ENCODE measurements around the gene CCIN.
A peak's percentile ranks its signal among the peaks of the same experiment; 100 is the strongest.

CCIN gene

GRCh38 chr9:36140086-36141084, 28.8 kb upstream of the CCIN start:
- Histone ChIP-seq H3K4me3 (ENCODE audit: severe bottlenecking) (no peak overlapping the region), H3K27ac (ENCODE audit: poor library complexity, severe bottlenecking) (no peak overlapping the region), H3K27me3 (ENCODE audit: insufficient read depth, poor library complexity, severe bottlenecking) (no peaks in the 10 kb centered on the region), H3K9me3 (ENCODE audit: severe bottlenecking) (no peaks in the 10 kb centered on the region), H3K36me3 (ENCODE audit: low read depth) (no peaks in the 10 kb centered on the region), H3K4me1 (ENCODE audit: insufficient read depth, poor library complexity, severe bottlenecking) (no peaks in the 10 kb centered on the region)
- no peak for TF ChIP-seq CTCF (IDR thresholded peaks at IDR 0.05; ENCODE audit: poor library complexity, severe bottlenecking)
- no peak for DNase-seq (ENCODE audit: low spot score)
- no peak for ATAC-seq (ENCODE audit: low read depth)

GRCh38 chr9:36141288-36141687, 27.9 kb upstream of the CCIN start:
- Histone ChIP-seq H3K27ac (ENCODE audit: poor library complexity, severe bottlenecking) (no peak overlapping the region), H3K9me3 (ENCODE audit: severe bottlenecking) (no peaks in the 10 kb centered on the region), H3K4me3 (ENCODE audit: severe bottlenecking) (no peak overlapping the region), H3K27me3 (ENCODE audit: insufficient read depth, poor library complexity, severe bottlenecking) (no peaks in the 10 kb centered on the region), H3K36me3 (ENCODE audit: low read depth) (no peaks in the 10 kb centered on the region), H3K4me1 (ENCODE audit: insufficient read depth, poor library complexity, severe bottlenecking) (no peaks in the 10 kb centered on the region)
- ATAC-seq (ENCODE audit: low read depth) = peak; percentile 54
- no peak for DNase-seq (ENCODE audit: low spot score)
- TF ChIP-seq CTCF (IDR thresholded peaks at IDR 0.05; ENCODE audit: poor library complexity, severe bottlenecking) = peak; percentile 58

DNA sequence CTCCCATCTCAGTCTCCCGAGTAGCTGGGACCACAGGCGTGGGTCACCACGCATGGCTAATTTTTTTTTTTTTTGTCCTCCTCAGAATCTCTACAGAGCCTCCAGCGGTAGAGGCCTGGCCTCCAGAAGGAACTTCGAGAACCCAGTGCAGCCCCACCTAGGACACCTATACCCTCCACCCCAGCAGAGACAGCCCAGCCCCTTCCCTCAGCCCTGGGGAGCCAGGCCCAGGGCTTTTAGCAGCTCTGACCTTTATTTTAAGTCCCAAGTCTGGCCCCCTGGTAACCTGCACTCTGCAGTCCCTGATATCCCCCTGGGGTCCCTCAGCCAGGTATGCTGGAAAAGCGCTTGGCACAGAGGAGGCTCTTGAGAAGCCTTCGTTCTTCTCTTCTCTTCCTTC, 27.4 kb upstream of the CCIN start:
- Histone ChIP-seq H3K9me3 (ENCODE audit: severe bottlenecking) (no peaks in the 10 kb centered on the region), H3K36me3 (ENCODE audit: low read depth) (no peaks in the 10 kb centered on the region), H3K4me1 (ENCODE audit: insufficient read depth, poor library complexity, severe bottlenecking) (no peaks in the 10 kb centered on the region), H3K4me3 (ENCODE audit: severe bottlenecking) (no peak overlapping the region), H3K27me3 (ENCODE audit: insufficient read depth, poor library complexity, severe bottlenecking) (no peaks in the 10 kb centered on the region), H3K27ac (ENCODE audit: poor library complexity, severe bottlenecking) (no peak overlapping the region)
- ATAC-seq (ENCODE audit: low read depth) = no peak
- DNase-seq (ENCODE audit: low spot score) = no peak
- TF ChIP-seq CTCF (IDR thresholded peaks at IDR 0.05; ENCODE audit: poor library complexity, severe bottlenecking) = no peak

DNA sequence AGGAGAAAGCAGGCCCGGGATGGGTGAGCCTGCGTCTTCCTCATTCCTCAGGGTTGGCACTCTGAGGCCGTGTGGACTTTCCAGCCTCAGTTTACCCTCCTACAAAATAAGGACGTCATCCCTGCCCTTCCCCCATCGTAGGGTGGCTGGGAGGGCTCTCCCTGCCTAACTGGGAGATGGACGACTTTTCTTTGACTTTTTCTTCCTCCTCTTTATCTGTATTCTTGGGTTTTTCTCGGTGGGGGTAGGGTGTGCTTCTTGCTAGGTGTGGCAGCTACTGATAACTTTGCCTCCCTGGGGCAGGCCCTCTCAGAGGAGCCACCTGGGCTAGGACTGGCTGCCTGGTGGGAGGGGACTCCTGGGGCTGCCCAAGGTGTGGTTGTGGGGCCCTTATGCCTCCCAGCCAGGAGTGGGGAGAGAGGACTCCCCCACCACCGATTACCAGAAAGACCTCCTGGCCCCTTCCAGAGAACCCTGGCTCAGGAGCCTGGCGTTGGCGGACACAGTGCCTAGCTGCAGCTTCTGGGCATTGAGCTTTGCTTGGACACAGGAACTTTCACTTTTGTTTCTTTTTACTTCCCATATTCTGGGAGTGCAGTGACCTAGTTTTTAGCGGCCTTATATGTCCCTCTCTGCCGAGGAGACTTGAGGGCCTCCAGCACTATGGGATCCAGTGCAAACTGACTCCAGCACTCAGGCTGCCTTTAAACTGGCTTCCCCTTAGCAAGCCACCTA, 26.5 kb upstream of the CCIN start:
- Histone ChIP-seq H3K4me3 (ENCODE audit: severe bottlenecking) (no peak overlapping the region), H3K27me3 (ENCODE audit: insufficient read depth, poor library complexity, severe bottlenecking) (no peaks in the 10 kb centered on the region), H3K4me1 (ENCODE audit: insufficient read depth, poor library complexity, severe bottlenecking) (no peaks in the 10 kb centered on the region), H3K9me3 (ENCODE audit: severe bottlenecking) (no peaks in the 10 kb centered on the region), H3K27ac (ENCODE audit: poor library complexity, severe bottlenecking) (no peak overlapping the region), H3K36me3 (ENCODE audit: low read depth) (no peaks in the 10 kb centered on the region)
- no peak for DNase-seq (ENCODE audit: low spot score)
- no peak for ATAC-seq (ENCODE audit: low read depth)
- no peak for TF ChIP-seq CTCF (IDR thresholded peaks at IDR 0.05; ENCODE audit: poor library complexity, severe bottlenecking)

Measured in RWPE2 (cell line).